ENCODE measurements around the gene ZNF548.
"Not testable (repeated sequence)": the region's sequence is repeated elsewhere in the genome, so short reads cannot be mapped to it uniquely, and the experiment has no call there.

Gene ZNF548

DNA sequence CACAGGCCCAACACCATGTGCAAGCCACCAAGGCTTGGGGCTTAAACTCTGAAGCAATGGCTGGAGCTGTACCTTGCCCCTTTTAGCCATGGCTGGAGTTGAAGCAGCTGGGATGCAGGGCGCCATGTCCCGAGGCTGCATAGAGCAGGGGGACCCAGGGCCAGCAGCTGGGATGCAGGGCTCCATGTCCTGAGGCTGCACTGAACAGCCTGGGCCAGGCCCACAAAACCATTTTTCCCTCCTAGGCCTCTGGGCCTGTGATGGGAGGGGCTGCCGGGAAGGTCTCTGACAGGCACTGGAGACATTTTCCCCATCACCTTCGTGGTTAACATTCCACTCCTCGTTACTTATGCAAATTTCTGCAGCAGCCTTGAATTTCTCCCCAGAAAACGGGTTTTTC is 15.5 kb upstream of the ZNF548 start:
- TF ChIP-seq, protein P1, sequence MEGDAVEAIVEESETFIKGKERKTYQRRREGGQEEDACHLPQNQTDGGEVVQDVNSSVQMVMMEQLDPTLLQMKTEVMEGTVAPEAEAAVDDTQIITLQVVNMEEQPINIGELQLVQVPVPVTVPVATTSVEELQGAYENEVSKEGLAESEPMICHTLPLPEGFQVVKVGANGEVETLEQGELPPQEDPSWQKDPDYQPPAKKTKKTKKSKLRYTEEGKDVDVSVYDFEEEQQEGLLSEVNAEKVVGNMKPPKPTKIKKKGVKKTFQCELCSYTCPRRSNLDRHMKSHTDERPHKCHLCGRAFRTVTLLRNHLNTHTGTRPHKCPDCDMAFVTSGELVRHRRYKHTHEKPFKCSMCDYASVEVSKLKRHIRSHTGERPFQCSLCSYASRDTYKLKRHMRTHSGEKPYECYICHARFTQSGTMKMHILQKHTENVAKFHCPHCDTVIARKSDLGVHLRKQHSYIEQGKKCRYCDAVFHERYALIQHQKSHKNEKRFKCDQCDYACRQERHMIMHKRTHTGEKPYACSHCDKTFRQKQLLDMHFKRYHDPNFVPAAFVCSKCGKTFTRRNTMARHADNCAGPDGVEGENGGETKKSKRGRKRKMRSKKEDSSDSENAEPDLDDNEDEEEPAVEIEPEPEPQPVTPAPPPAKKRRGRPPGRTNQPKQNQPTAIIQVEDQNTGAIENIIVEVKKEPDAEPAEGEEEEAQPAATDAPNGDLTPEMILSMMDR (IDR thresholded peaks at IDR 0.05; ENCODE audit: borderline replicate concordance, control extremely low read depth, extremely low read depth, insufficient read depth, missing control alignments), result no peak
- in situ Hi-C loops (cut with MboI; ENCODE audit: low sequenced_read_pairs, unreplicated experiment), result no loop called here

DNA sequence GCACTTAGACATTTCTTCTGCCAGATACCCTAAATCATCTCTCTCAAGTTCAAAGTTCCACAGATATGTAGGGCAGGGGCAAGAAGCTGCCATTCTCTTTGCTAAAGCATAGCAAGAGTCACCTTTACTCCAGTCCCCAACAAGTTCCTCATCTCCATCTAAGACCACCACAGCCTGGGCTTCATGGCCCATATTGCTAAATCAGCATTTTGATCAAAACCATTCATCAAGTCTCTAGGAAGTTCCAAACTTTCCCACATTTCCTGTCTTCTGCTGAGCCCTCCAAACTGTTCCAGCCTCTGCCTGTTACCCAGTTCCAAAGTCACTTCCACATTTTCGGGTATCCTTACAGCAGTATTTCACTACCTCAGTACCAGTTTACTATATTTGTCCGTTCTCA is 15.0 kb upstream of the ZNF548 start:
- in situ Hi-C loops (cut with MboI; ENCODE audit: low sequenced_read_pairs, unreplicated experiment); DNase-seq (ENCODE audit: low spot score): not testable (repeated sequence)

More for the DNA sequence above, 15.5 kb upstream of the ZNF548 start:
- DNase-seq (ENCODE audit: low spot score), result no peak

DNA sequence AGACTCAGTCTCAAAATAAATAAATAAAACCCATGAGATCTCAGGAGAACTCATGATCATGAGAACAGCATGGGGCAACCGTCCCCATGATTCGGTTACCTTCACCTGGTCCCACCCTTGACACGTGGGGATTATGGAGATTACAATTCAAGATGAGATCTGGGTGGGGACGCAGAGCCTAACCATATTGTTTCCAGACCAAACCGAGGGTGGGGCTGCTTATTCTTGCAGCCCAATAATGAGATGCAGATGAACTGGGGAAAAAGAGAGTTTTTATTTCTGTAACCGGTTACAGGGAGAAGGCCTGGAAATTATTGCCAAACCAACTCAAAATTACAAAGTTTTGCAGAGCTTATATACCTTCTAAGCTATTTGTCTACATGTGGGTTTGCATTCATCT is 13.5 kb upstream of the ZNF548 start:
- no peak for DNase-seq (ENCODE audit: low spot score)
- TF ChIP-seq, protein P1 (IDR thresholded peaks at IDR 0.05; ENCODE audit: borderline replicate concordance, control extremely low read depth, extremely low read depth, insufficient read depth, missing control alignments), result no peak
- in situ Hi-C loops (cut with MboI; ENCODE audit: low sequenced_read_pairs, unreplicated experiment), result no loop called here

GRCh38 chr19:57377498-57378146 is 12.0 kb upstream of the ZNF548 start:
- DNase-seq (ENCODE audit: low spot score), result no peak
- in situ Hi-C loops (cut with MboI; ENCODE audit: low sequenced_read_pairs, unreplicated experiment), result no loop called here
- TF ChIP-seq, protein P1 (IDR thresholded peaks at IDR 0.05; ENCODE audit: borderline replicate concordance, control extremely low read depth, extremely low read depth, insufficient read depth, missing control alignments), result no peak

- in situ Hi-C loops (cut with MboI; ENCODE audit: low sequenced_read_pairs, unreplicated experiment), result no loop called here
- TF ChIP-seq, protein P1 (IDR thresholded peaks at IDR 0.05; ENCODE audit: borderline replicate concordance, control extremely low read depth, extremely low read depth, insufficient read depth, missing control alignments), result no peak
- no peak for DNase-seq (ENCODE audit: low spot score)
Observed at GRCh38 chr19:57380923-57381322, 8.7 kb upstream of the ZNF548 start.

DNA sequence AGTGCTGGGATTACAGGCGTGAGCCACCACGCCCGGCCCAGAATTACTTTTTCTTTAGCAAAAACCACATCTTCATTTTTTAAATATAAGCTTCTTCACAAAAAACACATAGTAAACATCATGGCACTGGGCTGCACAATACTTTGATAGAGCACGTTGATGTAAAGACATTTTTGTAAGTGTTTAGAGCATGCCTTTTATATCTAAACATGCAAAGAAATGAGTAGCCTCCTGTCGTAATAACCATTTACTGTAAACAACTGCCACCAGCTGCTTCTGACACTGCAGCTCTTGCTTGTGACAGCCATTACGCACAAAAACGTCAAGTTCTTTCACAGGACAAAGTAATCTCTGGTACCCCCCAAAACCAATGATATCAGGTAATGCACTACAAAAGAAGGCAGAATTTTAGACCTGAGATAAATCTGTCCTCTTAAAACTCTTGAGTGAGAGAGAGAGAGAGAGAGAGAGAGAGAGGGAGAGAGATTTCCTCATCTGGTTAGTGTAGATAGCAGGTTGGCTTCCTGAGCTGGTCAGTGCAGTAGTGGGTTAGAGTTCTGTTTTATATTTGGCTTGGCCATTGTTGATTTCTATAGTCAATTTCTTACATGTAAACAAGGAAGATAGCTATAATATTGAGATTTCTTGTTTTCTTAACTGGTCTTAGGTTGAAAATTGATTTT is 6.7 kb upstream of the ZNF548 start:
- in situ Hi-C loops (cut with MboI; ENCODE audit: low sequenced_read_pairs, unreplicated experiment), result no loop called here
- DNase-seq (ENCODE audit: low spot score), result no peak
- TF ChIP-seq, protein P1 (IDR thresholded peaks at IDR 0.05; ENCODE audit: borderline replicate concordance, control extremely low read depth, extremely low read depth, insufficient read depth, missing control alignments), result no peak

DNA sequence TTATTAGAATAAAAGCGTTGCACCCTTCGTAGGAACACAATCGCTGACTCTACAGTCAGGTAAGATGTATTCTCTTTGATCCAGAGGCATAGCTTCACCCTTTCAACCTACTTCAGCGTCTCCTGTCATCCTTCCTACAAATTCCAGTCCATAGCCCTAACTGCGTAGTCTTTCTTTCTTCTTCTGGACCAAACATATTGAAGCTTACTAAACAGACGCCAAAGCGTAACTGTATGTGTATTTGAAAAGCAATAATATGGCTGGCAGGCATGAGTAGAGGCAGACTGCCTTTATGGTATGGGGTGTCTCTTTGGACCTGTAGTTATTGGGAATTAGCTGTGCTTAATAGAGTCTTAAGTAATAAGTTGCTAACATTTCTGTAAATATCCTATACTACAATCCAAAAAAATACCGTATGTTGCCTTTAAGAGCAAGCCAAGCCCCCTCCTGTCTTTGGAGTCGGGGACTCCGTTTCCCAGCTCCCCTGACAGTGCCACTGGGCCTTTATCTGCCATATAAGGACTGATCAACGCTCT is 392 bp upstream of the ZNF548 start:
- DNase-seq (ENCODE audit: low spot score), result no peak
- in situ Hi-C loops (cut with MboI; ENCODE audit: low sequenced_read_pairs, unreplicated experiment), result no loop called here
- TF ChIP-seq, protein P1 (IDR thresholded peaks at IDR 0.05; ENCODE audit: borderline replicate concordance, control extremely low read depth, extremely low read depth, insufficient read depth, missing control alignments), result no peak

All from GM13976 (cell line).